Endothelial cell of umbilical vein (primary cell): ENCODE measurements around the gene NCOA6. TPM values are rescaled to one million over a fixed set of nuclear protein-coding genes. Genes with fewer than 3 reads are reported as not detected.

Experiments used
- BruUV-seq: library from RNA; stranded (reverse); fragments of 400-500 nt; replicated peaks from 2 replicates; lab custom pipeline; 2021; lab: Mats Ljungman, UMichigan
- CTCF ChIA-PET: fragments of 300-600, 350-600 bp; sonication (Branson Sonifier 250); formaldehyde crosslinking; loops from one replicate; lab custom pipeline; 2021; ENCODE audit warnings: antibody characterized with exemption, inconsistent platforms; lab: Charles Lee
- POLR2A ChIA-PET: fragments of 300-600, 350-600 bp; sonication (Branson Sonifier 250); formaldehyde crosslinking; loops from one replicate; lab custom pipeline; 2021; ENCODE audit warnings: antibody characterized with exemption, inconsistent platforms; lab: Charles Lee
- DNase-seq: peaks from one replicate; pipeline ENCODE4 v3.0.0-alpha.2; 2011; ENCODE audit warnings: low read depth, low spot score
- FAIRE-seq: peaks from 2 replicates; lab custom pipeline; 2011; peaks lifted over from hg19 to GRCh38; lab: Jason Lieb, UNC
- H2AFZ ChIP-seq: 2 replicates; pipeline ENCODE4 v1.6.0; 2012; ENCODE audit warnings: low read depth, low read length, control low read depth, inconsistent platforms
- H3K27ac ChIP-seq: 2 replicates; pipeline ENCODE4 v1.5.1; 2011; ENCODE audit warnings: low read depth, mild to moderate bottlenecking, control low read depth, low read length, moderate library complexity; ENCODE audit not compliant: insufficient read depth
- H3K27me3 ChIP-seq, 2 experiments: 2 replicates each; pipeline versions ENCODE4 v1.6.0 to v1.6.1; 2011; ENCODE audit warnings: low read length in 2 of 2, mixed read lengths in 1 of 2; ENCODE audit not compliant: control insufficient read depth in 2 of 2, insufficient read depth in 2 of 2
- H3K36me3 ChIP-seq, 2 experiments: 2 replicates in 1 of 2; 3 replicates in 1 of 2; pipeline ENCODE4 v1.5.1; 2011; ENCODE audit warnings: low read length in 2 of 2, mild to moderate bottlenecking in 1 of 2, moderate library complexity in 1 of 2; ENCODE audit not compliant: control insufficient read depth in 2 of 2, insufficient read depth in 2 of 2; ENCODE audit errors: extremely low read depth in 1 of 2
- H3K4me1 ChIP-seq: 3 replicates; pipeline ENCODE4 v1.5.1; 2011; ENCODE audit warnings: mild to moderate bottlenecking, low read length; ENCODE audit not compliant: control insufficient read depth, insufficient read depth; ENCODE audit errors: extremely low read depth
- H3K4me2 ChIP-seq: 2 replicates; pipeline ENCODE4 v1.6.1; 2011; ENCODE audit warnings: low read length, control low read depth, mixed read lengths; ENCODE audit not compliant: insufficient read depth
- H3K4me3 ChIP-seq, 3 experiments: fragments of 200-600 bp in 1 of 3; sonication (generic), shearing (Covaris generic) in 1 of 3; replicated peaks in 1 of 3; 2 replicates each; pipeline ENCODE4 v1.5.1; 2011 to 2016; ENCODE audit warnings: control low read depth in 3 of 3, low read length in 3 of 3, mild to moderate bottlenecking in 2 of 3, inconsistent platforms in 1 of 3, low read depth in 1 of 3, moderate library complexity in 1 of 3; ENCODE audit not compliant: insufficient read depth in 1 of 3
- H3K79me2 ChIP-seq: 2 replicates; pipeline ENCODE4 v1.6.0; 2012; ENCODE audit warnings: low read length, inconsistent platforms; ENCODE audit not compliant: control insufficient read depth, insufficient read depth
- H3K9ac ChIP-seq: replicated peaks from 2 replicates; pipeline ENCODE3; 2011; ENCODE audit warnings: low read length, control low read depth; ENCODE audit not compliant: insufficient read depth; ENCODE audit errors: extremely low read depth
- H3K9me1 ChIP-seq: replicated peaks from 3 replicates; pipeline ENCODE4 v1.6.0; 2011; ENCODE audit warnings: mild to moderate bottlenecking, low read length; ENCODE audit not compliant: control insufficient read depth, insufficient read depth; ENCODE audit errors: extremely low read depth
- H3K9me3 ChIP-seq: replicated peaks from 2 replicates; pipeline ENCODE4 v1.5.1; 2012; ENCODE audit warnings: low read length, inconsistent platforms; ENCODE audit not compliant: control insufficient read depth, insufficient read depth
- H4K20me1 ChIP-seq: replicated peaks from 2 replicates; pipeline ENCODE3; 2011; ENCODE audit warnings: mild to moderate bottlenecking, low read length; ENCODE audit not compliant: control insufficient read depth, insufficient read depth; ENCODE audit errors: extremely low read depth
- CTCF ChIP-seq, 2 donors: IDR thresholded peaks; 1 replicate in 1 of 2; 2 replicates in 1 of 2; pipeline ENCODE4 v1.5.1; 2011; ENCODE audit warnings: low read length in 2 of 2, mild to moderate bottlenecking in 2 of 2, moderate library complexity in 2 of 2, control low read depth in 1 of 2, inconsistent platforms in 1 of 2, low read depth in 1 of 2; ENCODE audit not compliant: insufficient read depth in 1 of 2; ENCODE audit errors: extremely low read depth in 1 of 2
- EZH2 ChIP-seq: IDR thresholded peaks from 2 replicates; pipeline ENCODE4 v1.6.1; 2012; ENCODE audit warnings: borderline replicate concordance, low read depth, mild to moderate bottlenecking, moderate library complexity, low read length, inconsistent platforms; ENCODE audit not compliant: severe bottlenecking
- FOS ChIP-seq: IDR thresholded peaks from 2 replicates; pipeline ENCODE4 v1.6.1; 2011; ENCODE audit warnings: mild to moderate bottlenecking, low read length, moderate library complexity, borderline replicate concordance; ENCODE audit not compliant: insufficient read depth
- GATA2 ChIP-seq: IDR thresholded peaks from 2 replicates; pipeline ENCODE4 v1.7.0; 2011; ENCODE audit warnings: low read depth, mild to moderate bottlenecking, moderate library complexity, mixed read lengths, low read length; ENCODE audit not compliant: insufficient read length, insufficient read depth
- JUN ChIP-seq: IDR thresholded peaks from 2 replicates; pipeline ENCODE4 v1.6.1; 2011; ENCODE audit warnings: borderline replicate concordance, low read depth; ENCODE audit not compliant: insufficient read length, insufficient read depth
- MAX ChIP-seq: IDR thresholded peaks from 2 replicates; pipeline ENCODE4 v1.6.1; 2011; ENCODE audit not compliant: insufficient read depth, insufficient read length
- MYC ChIP-seq: IDR thresholded peaks from one replicate; pipeline ENCODE4 v1.6.1; 2011; ENCODE audit warnings: mild to moderate bottlenecking, low read depth, low read length
- POLR2A ChIP-seq: IDR thresholded peaks from 2 replicates; pipeline ENCODE4 v1.6.1; 2012; ENCODE audit warnings: low read depth, mild to moderate bottlenecking, control low read depth, low read length
- POLR2AphosphoS5 ChIP-seq: IDR thresholded peaks from 2 replicates; pipeline ENCODE4 v1.6.1; 2012; ENCODE audit warnings: low read depth, mild to moderate bottlenecking, control low read depth, low read length, moderate library complexity; ENCODE audit not compliant: insufficient read depth
- dilution Hi-C: fragments of 300-500 bp; cut with MboI; formaldehyde crosslinking; loops from one replicate; pipeline ENCODE4 v1.15.0; 2019; ENCODE audit warnings: low sequenced_read_pairs; ENCODE audit not compliant: extremely low pct_ligation_motif_present
- intact Hi-C: fragments of 100-400 bp; cut with micrococcal nuclease; formaldehyde crosslinking; loops from one replicate; pipeline ENCODE4 v1.10.0; 2022
- polyA plus RNA-seq, 4 experiments: library from polyadenylated mRNA; depleted of rRNA in 3 of 4; stranded (reverse) in 3 of 4; unstranded in 1 of 4; fragments of >200 nt; gene quantifications; 2 replicates each; pipeline versions ENCODE4 v1.2.1 to v1.2.3, GENCODE V29; 2011 to 2012; ENCODE audit warnings: missing spikeins in 1 of 4
- total RNA-seq: library from RNA; stranded (reverse); gene quantifications from 2 replicates; pipeline ENCODE4 v1.2.3, GENCODE V29; 2021

Gene NCOA6
- total and polyA plus RNA-seq, 2 donors (not counting 3 experiments of a cell fraction or from before 2014, with no cell fraction given), result 16.9 to 26.7 TPM

GRCh38 chr20:34771680-34772081, 53.8 kb downstream of the NCOA6 start:
- FAIRE-seq (no peak), DNase-seq (no peak)
- Histone ChIP-seq H2AFZ (no peak overlapping the region), H3K4me3 (no peak overlapping the region), H3K9me1 (no peaks in the 10 kb centered on the region), H3K4me2 (no peak overlapping the region), H3K4me1 (peaks cover 12% of the 10 kb centered on the region), H4K20me1 (no peaks in the 10 kb centered on the region), H3K9ac (no peak overlapping the region), H3K79me2 (no peaks in the 10 kb centered on the region), H3K9me3 (no peaks in the 10 kb centered on the region), H3K36me3 (peaks cover 2 to 4% of the 10 kb centered on the region in 2 experiments), H3K27me3 (no peaks in the 10 kb centered on the region), H3K27ac (no peak overlapping the region)
- intact Hi-C loops (no loop called here), dilution Hi-C loops (no loop called here)
- CTCF ChIA-PET, result interaction anchor here (2.7 kb wide), 1 partner anchor 194 kb away, joined by 92 read pairs; no protein-coding TSS in a partner anchor
- BruUV-seq, result no TSS peak
- POLR2A ChIA-PET, result no interaction called here
- TF ChIP-seq EZH2 (no peak), JUN (no peak), MYC (no peak), POLR2A (no peak), GATA2 (no peak), MAX (no peak), FOS (no peak), POLR2AphosphoS5 (no peak), CTCF (IDR thresholded peaks at IDR 0.05; ENCODE audit: extremely low read depth in 1 of 2, insufficient read depth in 1 of 2, low read depth in 1 of 2, low read length in 2 of 2) (no peak)
